Breast epithelium (tissue), 3 donors: ENCODE measurements around the gene SH2D6.

ENCODE experiments used
- POLR2A ChIP-seq: fragments of 450-650 bp; IDR thresholded peaks from one replicate; pipeline ENCODE4 v1.6.1; 2016; ENCODE audit warnings: antibody characterized with exemption, mild to moderate bottlenecking, moderate library complexity
- POLR2AphosphoS5 ChIP-seq, 3 donors: sonication (generic); formaldehyde crosslinking; IDR thresholded peaks; one replicate each; pipeline ENCODE4 v1.6.1; 2017; ENCODE audit warnings: antibody characterized with exemption in 3 of 3
- TF ChIP-seq, protein P1 (sequence below), 3 donors: fragments of 450-650 bp; IDR thresholded peaks; one replicate each; pipeline ENCODE4 v1.5.1; 2016 to 2017; ENCODE audit warnings: antibody characterized with exemption in 3 of 3, mild to moderate bottlenecking in 3 of 3, moderate library complexity in 3 of 3

DNA sequence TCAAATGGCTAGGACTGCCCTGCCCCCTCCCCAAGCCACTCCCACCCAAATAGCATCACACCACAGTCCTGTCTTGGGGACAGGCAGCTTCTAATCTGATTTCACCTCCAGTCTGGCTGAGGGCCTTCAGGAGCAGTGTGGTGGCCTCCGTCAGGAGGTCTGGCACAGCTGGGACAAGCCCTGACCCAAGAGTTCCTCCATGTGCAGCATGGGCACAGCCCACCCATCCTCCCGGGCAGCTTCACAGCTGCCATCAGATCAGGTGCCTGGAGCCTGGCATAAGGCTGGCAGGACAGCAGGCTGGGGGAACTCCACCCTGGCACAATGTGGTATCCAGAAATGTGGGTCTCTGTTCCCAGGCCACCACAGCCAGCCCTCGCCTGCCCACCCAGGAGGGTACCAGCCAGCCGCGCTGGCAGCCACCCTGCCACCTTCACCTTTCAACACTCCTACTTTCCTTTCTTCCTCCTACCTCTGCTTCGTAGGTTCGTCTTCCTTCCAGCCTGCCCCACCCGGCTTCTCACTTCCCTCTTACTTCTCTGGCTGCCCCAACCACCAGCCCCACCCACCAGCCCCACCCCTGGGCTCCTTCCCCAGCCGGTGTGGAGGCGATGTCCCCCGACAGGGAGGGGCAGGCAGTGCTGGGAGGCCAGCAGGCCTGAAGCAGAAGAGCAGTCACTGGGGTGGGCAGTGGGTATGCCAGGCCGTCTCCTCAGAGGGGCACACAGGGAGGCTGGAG is 8.5 kb upstream of the SH2D6 start, which contains the start of gene CAPG:
- TF ChIP-seq POLR2AphosphoS5 (IDR thresholded peaks at IDR 0.05) (no peak), POLR2A (no peak)
- TF ChIP-seq, protein P1, sequence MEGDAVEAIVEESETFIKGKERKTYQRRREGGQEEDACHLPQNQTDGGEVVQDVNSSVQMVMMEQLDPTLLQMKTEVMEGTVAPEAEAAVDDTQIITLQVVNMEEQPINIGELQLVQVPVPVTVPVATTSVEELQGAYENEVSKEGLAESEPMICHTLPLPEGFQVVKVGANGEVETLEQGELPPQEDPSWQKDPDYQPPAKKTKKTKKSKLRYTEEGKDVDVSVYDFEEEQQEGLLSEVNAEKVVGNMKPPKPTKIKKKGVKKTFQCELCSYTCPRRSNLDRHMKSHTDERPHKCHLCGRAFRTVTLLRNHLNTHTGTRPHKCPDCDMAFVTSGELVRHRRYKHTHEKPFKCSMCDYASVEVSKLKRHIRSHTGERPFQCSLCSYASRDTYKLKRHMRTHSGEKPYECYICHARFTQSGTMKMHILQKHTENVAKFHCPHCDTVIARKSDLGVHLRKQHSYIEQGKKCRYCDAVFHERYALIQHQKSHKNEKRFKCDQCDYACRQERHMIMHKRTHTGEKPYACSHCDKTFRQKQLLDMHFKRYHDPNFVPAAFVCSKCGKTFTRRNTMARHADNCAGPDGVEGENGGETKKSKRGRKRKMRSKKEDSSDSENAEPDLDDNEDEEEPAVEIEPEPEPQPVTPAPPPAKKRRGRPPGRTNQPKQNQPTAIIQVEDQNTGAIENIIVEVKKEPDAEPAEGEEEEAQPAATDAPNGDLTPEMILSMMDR (IDR thresholded peaks at IDR 0.05) = no peak
